Measurements from ENCODE around the gene PAPPA2.

PAPPA2 gene

DNA sequence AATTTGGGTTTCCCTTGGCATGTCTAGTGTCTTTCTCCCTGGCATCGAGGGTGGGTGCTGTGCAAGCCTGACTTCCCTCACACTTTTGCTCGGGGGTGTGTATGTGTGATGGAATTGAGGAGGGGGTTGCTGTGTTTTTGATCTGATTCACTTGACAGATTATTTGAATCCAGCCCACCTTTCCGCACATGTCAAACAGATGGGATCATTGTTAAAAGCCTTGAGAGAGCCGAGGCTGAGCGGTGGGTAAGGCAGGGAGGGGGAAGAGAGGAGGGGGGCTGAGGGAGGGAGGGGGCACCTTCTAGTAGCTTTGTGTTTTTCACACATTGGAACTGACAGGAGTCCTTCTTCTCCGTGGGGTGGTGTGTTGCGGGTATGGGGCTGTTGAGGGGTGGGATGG, 90.0 kb downstream of the PAPPA2 start:
- no peak overlapping the region for H3K27ac ChIP-seq
- no peak for DNase-seq (ENCODE audit: low spot score)
- ChIA-PET POLR2A (ENCODE audit: low non-redundant PET) (no interaction called here), CTCF (no interaction called here)
- TF ChIP-seq, protein P1, sequence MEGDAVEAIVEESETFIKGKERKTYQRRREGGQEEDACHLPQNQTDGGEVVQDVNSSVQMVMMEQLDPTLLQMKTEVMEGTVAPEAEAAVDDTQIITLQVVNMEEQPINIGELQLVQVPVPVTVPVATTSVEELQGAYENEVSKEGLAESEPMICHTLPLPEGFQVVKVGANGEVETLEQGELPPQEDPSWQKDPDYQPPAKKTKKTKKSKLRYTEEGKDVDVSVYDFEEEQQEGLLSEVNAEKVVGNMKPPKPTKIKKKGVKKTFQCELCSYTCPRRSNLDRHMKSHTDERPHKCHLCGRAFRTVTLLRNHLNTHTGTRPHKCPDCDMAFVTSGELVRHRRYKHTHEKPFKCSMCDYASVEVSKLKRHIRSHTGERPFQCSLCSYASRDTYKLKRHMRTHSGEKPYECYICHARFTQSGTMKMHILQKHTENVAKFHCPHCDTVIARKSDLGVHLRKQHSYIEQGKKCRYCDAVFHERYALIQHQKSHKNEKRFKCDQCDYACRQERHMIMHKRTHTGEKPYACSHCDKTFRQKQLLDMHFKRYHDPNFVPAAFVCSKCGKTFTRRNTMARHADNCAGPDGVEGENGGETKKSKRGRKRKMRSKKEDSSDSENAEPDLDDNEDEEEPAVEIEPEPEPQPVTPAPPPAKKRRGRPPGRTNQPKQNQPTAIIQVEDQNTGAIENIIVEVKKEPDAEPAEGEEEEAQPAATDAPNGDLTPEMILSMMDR (conservative IDR thresholded peaks at IDR 0.05; ENCODE audit: low read depth): no peak

DNA sequence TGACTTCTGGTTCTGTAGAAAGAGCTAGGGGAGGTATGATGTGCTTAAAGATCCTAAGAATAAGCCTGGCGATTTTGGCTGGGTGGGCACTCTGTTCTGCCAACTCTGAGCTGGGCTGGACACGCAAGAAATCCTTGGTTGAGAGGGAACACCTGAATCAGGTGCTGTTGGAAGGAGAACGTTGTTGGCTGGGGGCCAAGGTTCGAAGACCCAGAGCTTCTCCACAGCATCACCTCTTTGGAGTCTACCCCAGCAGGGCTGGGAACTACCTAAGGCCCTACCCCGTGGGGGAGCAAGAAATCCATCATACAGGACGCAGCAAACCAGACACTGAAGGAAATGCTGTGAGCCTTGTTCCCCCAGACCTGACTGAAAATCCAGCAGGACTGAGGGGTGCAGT, 93.3 kb downstream of the PAPPA2 start:
- TF ChIP-seq, protein P1 (conservative IDR thresholded peaks at IDR 0.05; ENCODE audit: low read depth): no peak
- no peak for DNase-seq (ENCODE audit: low spot score)
- CTCF ChIA-PET: interaction anchor here (1.0 kb wide), 1 partner anchor 325 kb away, joined by 4 read pairs; no protein-coding TSS in a partner anchor
- no peak overlapping the region for H3K27ac ChIP-seq
- POLR2A ChIA-PET (ENCODE audit: low non-redundant PET): no interaction called here

DNA sequence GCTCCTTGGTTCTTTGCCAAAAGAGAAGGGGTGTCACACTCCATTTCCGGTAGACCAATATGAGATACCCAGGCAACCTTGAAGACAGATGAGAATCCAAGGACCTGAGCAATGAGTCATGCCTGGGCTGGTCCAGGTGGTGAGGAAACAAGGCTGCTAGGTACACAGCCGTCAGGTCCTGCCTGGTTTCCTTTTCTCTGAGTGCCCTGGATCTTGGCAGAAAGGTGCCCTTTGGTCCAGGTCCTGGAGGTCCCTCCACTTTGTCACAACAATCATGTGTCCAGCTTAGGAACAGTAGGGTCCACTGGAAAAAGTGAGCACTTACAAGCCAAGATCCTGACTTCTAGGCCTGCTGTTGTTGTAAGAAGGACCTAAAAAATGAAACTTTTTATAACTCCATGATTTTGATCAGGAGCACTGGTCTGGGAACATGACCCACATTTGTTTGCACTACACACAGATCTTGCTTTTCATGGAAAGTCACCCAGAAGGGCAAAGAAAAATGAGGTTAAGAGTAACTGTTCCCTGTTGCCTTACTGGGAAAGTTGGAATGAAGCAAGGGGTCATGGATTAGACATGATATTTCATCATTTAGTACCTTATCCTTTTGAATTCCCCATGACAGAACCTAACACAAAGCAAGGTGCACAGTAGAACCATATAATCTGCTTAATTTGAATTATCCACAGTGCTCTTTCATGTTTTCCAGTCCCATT, 94.7 kb downstream of the PAPPA2 start:
- peak; percentile 23 for DNase-seq (ENCODE audit: low spot score)
- POLR2A ChIA-PET (ENCODE audit: low non-redundant PET): no interaction called here
- CTCF ChIA-PET: no interaction called here
- TF ChIP-seq, protein P1 (conservative IDR thresholded peaks at IDR 0.05; ENCODE audit: low read depth): no peak
- H3K27ac ChIP-seq: no peak overlapping the region

DNA sequence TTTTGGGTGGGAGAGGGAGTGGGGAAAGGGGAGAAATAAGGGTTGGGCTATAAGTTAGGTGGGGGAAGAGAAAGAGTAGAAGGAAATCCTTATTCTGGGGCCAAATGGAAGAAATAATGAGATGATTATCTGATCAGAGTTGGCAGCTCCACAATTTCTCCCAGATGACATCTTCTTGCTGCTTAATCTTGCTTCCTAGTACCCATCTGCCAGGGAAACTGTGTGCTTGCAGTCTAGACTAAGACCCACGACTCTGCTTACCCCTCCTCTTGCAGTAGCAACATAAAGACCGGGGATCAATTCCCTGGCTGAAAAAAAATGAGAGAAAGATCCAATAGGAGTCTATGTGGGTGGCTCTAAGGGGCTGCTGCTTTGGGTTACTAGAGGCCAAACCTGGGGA, 95.6 kb downstream of the PAPPA2 start:
- TF ChIP-seq, protein P1 (conservative IDR thresholded peaks at IDR 0.05; ENCODE audit: low read depth): no peak
- ChIA-PET POLR2A (ENCODE audit: low non-redundant PET) (no interaction called here), CTCF (interaction anchor here (1.4 kb wide), 1 partner anchor 133 kb away, joined by 3 read pairs; no protein-coding TSS in a partner anchor)
- no peak overlapping the region for H3K27ac ChIP-seq
- DNase-seq (ENCODE audit: low spot score): no peak

DNA sequence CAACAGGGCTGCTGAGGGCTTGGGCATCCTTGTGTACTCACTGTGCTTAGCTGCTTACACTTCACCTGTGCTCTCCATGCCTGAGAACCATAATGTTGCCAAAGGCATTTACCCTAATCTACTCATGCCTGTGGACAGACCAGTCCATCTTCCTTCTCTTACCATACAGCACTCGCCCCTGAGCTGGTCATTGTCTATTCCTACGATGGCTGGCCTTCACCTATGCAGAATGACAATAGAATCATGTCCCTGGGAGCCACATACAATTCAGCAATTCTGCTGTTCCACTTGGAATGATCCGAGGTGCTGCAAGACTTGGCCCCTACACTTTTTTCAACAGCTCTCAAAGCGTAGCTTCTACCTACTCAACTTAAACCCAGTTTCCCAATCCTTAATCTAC, 96.5 kb downstream of the PAPPA2 start:
- POLR2A ChIA-PET (ENCODE audit: low non-redundant PET): no interaction called here

DNA sequence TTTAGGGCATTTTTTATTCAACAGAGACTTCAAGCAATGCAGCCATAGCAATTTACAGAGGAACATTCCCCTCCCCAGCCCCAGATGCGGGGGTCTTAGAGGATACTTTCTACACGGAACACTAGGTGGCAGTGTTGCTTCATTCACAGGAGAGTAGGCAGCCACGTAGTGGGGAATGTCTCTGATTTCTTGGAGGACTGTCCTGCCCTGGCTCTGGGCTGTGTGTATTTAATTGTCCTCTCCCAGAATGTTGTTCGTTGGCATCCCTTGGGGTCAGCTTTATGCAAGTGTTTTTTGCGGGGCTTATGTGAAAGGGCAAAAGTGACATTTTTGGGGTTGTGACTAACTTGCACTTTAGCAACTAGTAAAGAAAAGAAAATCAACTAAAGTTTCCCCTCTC, 96.9 kb downstream of the PAPPA2 start:
- TF ChIP-seq, protein P1 (conservative IDR thresholded peaks at IDR 0.05; ENCODE audit: low read depth): peak; percentile 76
- POLR2A ChIA-PET (ENCODE audit: low non-redundant PET): no interaction called here
- DNase-seq (ENCODE audit: low spot score): peak; percentile 69
- CTCF ChIA-PET: interaction anchor here (0.6 to 1.9 kb wide), 10 partner anchors 11 to 710 kb away, joined by 3 to 8 read pairs (median 4); no protein-coding TSS in a partner anchor
- no peak overlapping the region for H3K27ac ChIP-seq

More for the DNA sequence above, 96.5 kb downstream of the PAPPA2 start:
- DNase-seq (ENCODE audit: low spot score): no peak
- H3K27ac ChIP-seq: no peak overlapping the region
- TF ChIP-seq, protein P1 (conservative IDR thresholded peaks at IDR 0.05; ENCODE audit: low read depth): no peak
- CTCF ChIA-PET: interaction anchor here (0.6 to 1.9 kb wide), 6 partner anchors 11 to 314 kb away, joined by 3 to 8 read pairs (median 3); no protein-coding TSS in a partner anchor

Measured in RWPE1 (cell line).